SU-DHL-6 (cell line): ENCODE measurements around the gene FAM228B.

ENCODE experiments used
- CTCF ChIP-seq: fragments of 200-600 bp; sonication (generic); IDR thresholded peaks from one replicate; pipeline ENCODE4 v1.5.1; 2017; ENCODE audit warnings: antibody characterized with exemption, mild to moderate bottlenecking, low read length, moderate library complexity; ENCODE audit not compliant: insufficient read depth, poor library complexity, severe bottlenecking
- EZH2phosphoT487 ChIP-seq: fragments of 200-600 bp; sonication (generic), shearing (Covaris generic); conservative IDR thresholded peaks from 2 replicates; pipeline ENCODE4 v1.6.1; 2018; ENCODE audit warnings: mild to moderate bottlenecking, antibody characterized with exemption, low read length, moderate library complexity, mixed read lengths

GRCh38 chr2:24105816-24106215 is 17.5 kb upstream of the FAM228B start:
- TF ChIP-seq CTCF (no peak), EZH2phosphoT487 (no peak)
